ENCODE results near the gene ASTN1. TPM values are rescaled to one million over a fixed set of nuclear protein-coding genes. Genes with fewer than 3 reads are reported as not detected.

Gene ASTN1
- total RNA-seq, 1 experiment from 2014 or later: 0.05 TPM

DNA sequence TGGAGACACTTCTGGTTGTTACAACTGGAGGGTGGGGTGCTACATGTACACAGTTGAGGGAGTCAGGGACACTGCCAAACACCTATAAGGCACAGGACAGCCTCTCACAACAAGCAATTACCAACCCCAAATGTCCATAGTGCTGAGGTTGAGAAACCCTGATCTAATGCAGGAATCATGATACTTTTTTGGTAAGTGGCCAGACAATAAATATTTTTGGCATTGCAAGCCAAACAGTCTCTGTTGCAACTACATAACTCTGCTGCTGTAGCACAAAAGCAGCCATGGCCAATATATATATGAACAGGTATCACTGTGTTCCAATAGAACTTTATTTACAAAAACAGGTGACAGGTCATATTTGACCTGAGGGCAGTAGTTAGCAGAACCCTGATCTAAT lies 177.5 kb downstream of the ASTN1 start:
- Histone ChIP-seq H3K9me3 (ENCODE audit: control insufficient read depth, insufficient read depth, low read depth, low read length) (no peaks in the 10 kb centered on the region), H3K27ac (ENCODE audit: low read length) (no peak overlapping the region), H3K4me1 (ENCODE audit: control insufficient read depth, insufficient read depth, low read length) (no peaks in the 10 kb centered on the region), H3K4me3 (ENCODE audit: low read depth in 2 of 2, low read length in 2 of 2) (no peak overlapping the region), H3K27me3 (ENCODE audit: control insufficient read depth, insufficient read depth, low read length) (no peaks in the 10 kb centered on the region), H3K36me3 (ENCODE audit: control insufficient read depth, insufficient read depth, low read length) (no peaks in the 10 kb centered on the region)
- ChIA-PET POLR2A (no interaction called here), CTCF (no interaction called here)
- no peak for DNase-seq (ENCODE audit: low read depth, low spot score)
- intact Hi-C loops (cut with micrococcal nuclease; ENCODE audit: unreplicated experiment) (no loop called here), in situ Hi-C loops (cut with HindIII; ENCODE audit: low pct_unique_long_range_greater_than_20kb, low sequenced_read_pairs) (no loop called here)
- no TSS peak for BruUV-seq (replicated peaks)
- no peak for ATAC-seq
- TF ChIP-seq, protein P1, sequence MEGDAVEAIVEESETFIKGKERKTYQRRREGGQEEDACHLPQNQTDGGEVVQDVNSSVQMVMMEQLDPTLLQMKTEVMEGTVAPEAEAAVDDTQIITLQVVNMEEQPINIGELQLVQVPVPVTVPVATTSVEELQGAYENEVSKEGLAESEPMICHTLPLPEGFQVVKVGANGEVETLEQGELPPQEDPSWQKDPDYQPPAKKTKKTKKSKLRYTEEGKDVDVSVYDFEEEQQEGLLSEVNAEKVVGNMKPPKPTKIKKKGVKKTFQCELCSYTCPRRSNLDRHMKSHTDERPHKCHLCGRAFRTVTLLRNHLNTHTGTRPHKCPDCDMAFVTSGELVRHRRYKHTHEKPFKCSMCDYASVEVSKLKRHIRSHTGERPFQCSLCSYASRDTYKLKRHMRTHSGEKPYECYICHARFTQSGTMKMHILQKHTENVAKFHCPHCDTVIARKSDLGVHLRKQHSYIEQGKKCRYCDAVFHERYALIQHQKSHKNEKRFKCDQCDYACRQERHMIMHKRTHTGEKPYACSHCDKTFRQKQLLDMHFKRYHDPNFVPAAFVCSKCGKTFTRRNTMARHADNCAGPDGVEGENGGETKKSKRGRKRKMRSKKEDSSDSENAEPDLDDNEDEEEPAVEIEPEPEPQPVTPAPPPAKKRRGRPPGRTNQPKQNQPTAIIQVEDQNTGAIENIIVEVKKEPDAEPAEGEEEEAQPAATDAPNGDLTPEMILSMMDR (IDR thresholded peaks at IDR 0.05): no peak
- no peak for TF ChIP-seq POLR2AphosphoS5 (IDR thresholded peaks at IDR 0.05; ENCODE audit: low read depth, low read length)
- TF ChIP-seq, protein P2, sequence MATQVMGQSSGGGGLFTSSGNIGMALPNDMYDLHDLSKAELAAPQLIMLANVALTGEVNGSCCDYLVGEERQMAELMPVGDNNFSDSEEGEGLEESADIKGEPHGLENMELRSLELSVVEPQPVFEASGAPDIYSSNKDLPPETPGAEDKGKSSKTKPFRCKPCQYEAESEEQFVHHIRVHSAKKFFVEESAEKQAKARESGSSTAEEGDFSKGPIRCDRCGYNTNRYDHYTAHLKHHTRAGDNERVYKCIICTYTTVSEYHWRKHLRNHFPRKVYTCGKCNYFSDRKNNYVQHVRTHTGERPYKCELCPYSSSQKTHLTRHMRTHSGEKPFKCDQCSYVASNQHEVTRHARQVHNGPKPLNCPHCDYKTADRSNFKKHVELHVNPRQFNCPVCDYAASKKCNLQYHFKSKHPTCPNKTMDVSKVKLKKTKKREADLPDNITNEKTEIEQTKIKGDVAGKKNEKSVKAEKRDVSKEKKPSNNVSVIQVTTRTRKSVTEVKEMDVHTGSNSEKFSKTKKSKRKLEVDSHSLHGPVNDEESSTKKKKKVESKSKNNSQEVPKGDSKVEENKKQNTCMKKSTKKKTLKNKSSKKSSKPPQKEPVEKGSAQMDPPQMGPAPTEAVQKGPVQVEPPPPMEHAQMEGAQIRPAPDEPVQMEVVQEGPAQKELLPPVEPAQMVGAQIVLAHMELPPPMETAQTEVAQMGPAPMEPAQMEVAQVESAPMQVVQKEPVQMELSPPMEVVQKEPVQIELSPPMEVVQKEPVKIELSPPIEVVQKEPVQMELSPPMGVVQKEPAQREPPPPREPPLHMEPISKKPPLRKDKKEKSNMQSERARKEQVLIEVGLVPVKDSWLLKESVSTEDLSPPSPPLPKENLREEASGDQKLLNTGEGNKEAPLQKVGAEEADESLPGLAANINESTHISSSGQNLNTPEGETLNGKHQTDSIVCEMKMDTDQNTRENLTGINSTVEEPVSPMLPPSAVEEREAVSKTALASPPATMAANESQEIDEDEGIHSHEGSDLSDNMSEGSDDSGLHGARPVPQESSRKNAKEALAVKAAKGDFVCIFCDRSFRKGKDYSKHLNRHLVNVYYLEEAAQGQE (IDR thresholded peaks at IDR 0.05; ENCODE audit: insufficient read depth in 1 of 2, low read depth in 2 of 2, low read length in 1 of 2): no peak
- no peak for TF ChIP-seq TCF7L2 (IDR thresholded peaks at IDR 0.05; ENCODE audit: low read depth, low read length)
- TF ChIP-seq SIN3A (IDR thresholded peaks at IDR 0.05; ENCODE audit: borderline replicate concordance, insufficient read depth, low read depth, low read length): no peak

DNA sequence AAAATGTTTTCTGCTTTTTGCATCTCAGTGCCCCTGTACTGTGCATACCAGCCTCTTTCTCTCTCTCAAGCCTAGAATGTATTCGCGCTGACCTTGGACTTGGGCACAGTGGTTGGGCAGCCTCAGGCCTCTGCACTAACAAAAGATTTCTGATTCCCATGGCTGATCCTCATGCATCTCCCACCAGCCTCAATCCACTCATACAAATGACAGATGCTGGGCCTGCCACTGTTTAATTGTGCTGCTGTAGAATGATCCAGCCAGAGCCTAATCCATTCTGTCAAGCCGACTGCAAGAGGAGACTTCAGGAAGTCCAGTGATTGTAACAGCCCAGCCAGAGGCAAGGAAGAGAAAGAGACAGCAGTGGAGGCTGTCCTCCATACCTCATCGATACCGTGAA lies 180.8 kb downstream of the ASTN1 start:
- intact Hi-C loops (cut with micrococcal nuclease; ENCODE audit: unreplicated experiment): no loop called here
- Histone ChIP-seq H3K9me3 (ENCODE audit: control insufficient read depth, insufficient read depth, low read depth, low read length) (no peaks in the 10 kb centered on the region), H3K4me1 (ENCODE audit: control insufficient read depth, insufficient read depth, low read length) (no peaks in the 10 kb centered on the region), H3K36me3 (ENCODE audit: control insufficient read depth, insufficient read depth, low read length) (no peaks in the 10 kb centered on the region), H3K27ac (ENCODE audit: low read length) (no peak overlapping the region), H3K4me3 (ENCODE audit: low read depth in 2 of 2, low read length in 2 of 2) (no peak overlapping the region), H3K27me3 (ENCODE audit: control insufficient read depth, insufficient read depth, low read length) (no peaks in the 10 kb centered on the region)
- no peak for TF ChIP-seq SIN3A (IDR thresholded peaks at IDR 0.05; ENCODE audit: borderline replicate concordance, insufficient read depth, low read depth, low read length)
- TF ChIP-seq, protein P1 (IDR thresholded peaks at IDR 0.05): no peak
- TF ChIP-seq, protein P2 (IDR thresholded peaks at IDR 0.05; ENCODE audit: insufficient read depth in 1 of 2, low read depth in 2 of 2, low read length in 1 of 2): no peak
- TF ChIP-seq TCF7L2 (IDR thresholded peaks at IDR 0.05; ENCODE audit: low read depth, low read length): no peak
- no peak for TF ChIP-seq POLR2AphosphoS5 (IDR thresholded peaks at IDR 0.05; ENCODE audit: low read depth, low read length)
- ChIA-PET POLR2A (no interaction called here), CTCF (no interaction called here)
- DNase-seq (ENCODE audit: low read depth, low spot score) (no peak), ATAC-seq (no peak)
- in situ Hi-C loops (cut with HindIII; ENCODE audit: low pct_unique_long_range_greater_than_20kb, low sequenced_read_pairs): no loop called here
- no TSS peak for BruUV-seq (replicated peaks)

Measured in Panc1 (cell line).